Subcutaneous adipose tissue (tissue), 4 donors: ENCODE results near the gene C2CD3. TPM values are rescaled to one million over a fixed set of nuclear protein-coding genes. Genes with fewer than 3 reads are reported as not detected.

ENCODE experiments used
- total RNA-seq, 4 donors: library from RNA; depleted of rRNA; stranded (reverse); fragments of >200 nt; gene quantifications; one replicate each; pipeline ENCODE4 v1.1.0, GENCODE V29; 2016
- TF ChIP-seq, protein P1 (sequence below): fragments of 450-650 bp; IDR thresholded peaks from one replicate; pipeline ENCODE4 v1.5.1; 2016; ENCODE audit warnings: low read depth, mild to moderate bottlenecking, control low read depth, antibody characterized with exemption, moderate library complexity

C2CD3 gene
- total RNA-seq, 4 donors from 2014 or later = 15.6 to 33.8 (median 17.5) TPM

- TF ChIP-seq, protein P1, sequence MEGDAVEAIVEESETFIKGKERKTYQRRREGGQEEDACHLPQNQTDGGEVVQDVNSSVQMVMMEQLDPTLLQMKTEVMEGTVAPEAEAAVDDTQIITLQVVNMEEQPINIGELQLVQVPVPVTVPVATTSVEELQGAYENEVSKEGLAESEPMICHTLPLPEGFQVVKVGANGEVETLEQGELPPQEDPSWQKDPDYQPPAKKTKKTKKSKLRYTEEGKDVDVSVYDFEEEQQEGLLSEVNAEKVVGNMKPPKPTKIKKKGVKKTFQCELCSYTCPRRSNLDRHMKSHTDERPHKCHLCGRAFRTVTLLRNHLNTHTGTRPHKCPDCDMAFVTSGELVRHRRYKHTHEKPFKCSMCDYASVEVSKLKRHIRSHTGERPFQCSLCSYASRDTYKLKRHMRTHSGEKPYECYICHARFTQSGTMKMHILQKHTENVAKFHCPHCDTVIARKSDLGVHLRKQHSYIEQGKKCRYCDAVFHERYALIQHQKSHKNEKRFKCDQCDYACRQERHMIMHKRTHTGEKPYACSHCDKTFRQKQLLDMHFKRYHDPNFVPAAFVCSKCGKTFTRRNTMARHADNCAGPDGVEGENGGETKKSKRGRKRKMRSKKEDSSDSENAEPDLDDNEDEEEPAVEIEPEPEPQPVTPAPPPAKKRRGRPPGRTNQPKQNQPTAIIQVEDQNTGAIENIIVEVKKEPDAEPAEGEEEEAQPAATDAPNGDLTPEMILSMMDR = no peak
These were observed 29.5 kb downstream of the C2CD3 start for GRCh38 chr11:74141241-74141695.

DNA sequence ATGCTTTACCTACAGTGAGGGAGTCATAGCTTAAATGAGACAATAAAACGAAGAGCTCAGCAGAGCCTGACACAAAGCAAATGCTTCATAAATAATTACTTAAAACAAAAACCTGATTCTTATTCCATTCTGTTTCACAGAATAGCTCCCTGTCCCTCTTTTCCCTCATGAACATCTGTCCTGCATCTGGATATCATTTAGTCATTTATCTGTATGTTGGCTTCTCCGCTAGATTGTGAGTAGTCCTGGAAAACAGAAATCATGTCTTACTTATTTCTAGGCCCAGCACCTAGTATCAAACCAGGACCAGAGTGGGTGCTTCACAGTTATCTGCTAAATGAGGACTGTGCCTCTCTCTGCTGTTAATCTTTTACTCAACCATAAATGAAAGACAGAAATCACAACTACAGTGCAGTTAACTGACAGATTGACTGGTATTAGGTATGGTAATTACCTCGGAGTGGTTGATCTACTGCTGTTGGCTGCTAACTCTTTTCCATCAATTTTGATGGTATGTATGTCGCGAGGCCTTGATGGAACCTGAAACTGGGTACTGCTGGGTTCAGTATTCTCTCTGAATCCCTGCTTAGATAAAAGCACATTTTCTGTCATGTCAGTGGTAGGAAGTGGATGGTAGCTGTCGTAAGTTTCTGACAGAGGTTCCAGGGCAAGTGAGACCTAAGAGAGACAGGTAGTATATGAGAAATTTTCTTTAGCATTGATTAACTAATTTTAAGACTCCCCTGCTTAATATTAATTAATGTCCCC lies 31.5 kb downstream of the C2CD3 start:
- TF ChIP-seq, protein P1 = no peak

GRCh38 chr11:74138572-74138971 lies 32.2 kb downstream of the C2CD3 start:
- TF ChIP-seq, protein P1 = no peak

GRCh38 chr11:74138021-74138420 lies 32.8 kb downstream of the C2CD3 start:
- TF ChIP-seq, protein P1 = no peak

- TF ChIP-seq, protein P1 = no peak
These were observed 35.5 kb downstream of the C2CD3 start for GRCh38 chr11:74135127-74135840.

- TF ChIP-seq, protein P1 = no peak
These were observed 36.1 kb downstream of the C2CD3 start for GRCh38 chr11:74134661-74135060.

GRCh38 chr11:74133436-74133835 lies 37.4 kb downstream of the C2CD3 start:
- TF ChIP-seq, protein P1 = no peak
